ENCODE data around the gene ELOVL6. TPM values are rescaled to one million over a fixed set of nuclear protein-coding genes. Genes with fewer than 3 reads are reported as not detected.

The ELOVL6 gene
- total and polyA plus RNA-seq, 4 donors, result 19.5 to 38.8 (median 37.5) TPM

GRCh38 chr4:110019153-110019552 is 179.3 kb downstream of the ELOVL6 start:
- WGBS, result 94% methylated on average over 3 of the region's 3 CpGs
- Histone ChIP-seq H3K4me1 (ENCODE audit: control insufficient read depth in 4 of 4, insufficient read depth in 4 of 4, low read length in 3 of 4) (no peaks in the 10 kb centered on the region), H3K27me3 (ENCODE audit: control insufficient read depth in 4 of 4, insufficient read depth in 4 of 4, low read length in 3 of 4) (no peaks in the 10 kb centered on the region), H3K9ac (ENCODE audit: low read depth in 1 of 2, low read length in 2 of 2) (no peak overlapping the region), H3K9me3 (ENCODE audit: control insufficient read depth in 4 of 4, low read length in 3 of 4) (no peaks in the 10 kb centered on the region), H3K27ac (ENCODE audit: low read depth in 1 of 2, low read length in 2 of 2) (no peak overlapping the region), H3K36me3 (ENCODE audit: control insufficient read depth in 4 of 4, insufficient read depth in 3 of 4, low read depth in 1 of 4, low read length in 3 of 4) (no peaks in the 10 kb centered on the region), H3K4me3 (ENCODE audit: low read depth in 1 of 3, low read length in 3 of 3) (no peak overlapping the region)
- TF ChIP-seq SP1 (IDR thresholded peaks at IDR 0.05), result no peak
- TF ChIP-seq EGR1 (IDR thresholded peaks at IDR 0.05; ENCODE audit: low read depth in 2 of 2), result no peak
- TF ChIP-seq GABPA (IDR thresholded peaks at IDR 0.05 in 1 of 2, conservative IDR thresholded peaks at IDR 0.05 in 1 of 2), result no peak
- no peak for TF ChIP-seq JUND (IDR thresholded peaks at IDR 0.05)
- no peak for DNase-seq (ENCODE audit: low spot score)

- Histone ChIP-seq H3K27me3 (ENCODE audit: control insufficient read depth in 4 of 4, insufficient read depth in 4 of 4, low read length in 3 of 4) (no peaks in the 10 kb centered on the region), H3K4me1 (ENCODE audit: control insufficient read depth in 4 of 4, insufficient read depth in 4 of 4, low read length in 3 of 4) (peaks cover 5 to 6% (median 6%) of the 10 kb centered on the region in 4 donors), H3K9me3 (ENCODE audit: control insufficient read depth in 4 of 4, low read length in 3 of 4) (no peaks in the 10 kb centered on the region), H3K4me3 (ENCODE audit: low read depth in 1 of 3, low read length in 3 of 3) (no peak overlapping the region), H3K27ac (ENCODE audit: low read depth in 1 of 2, low read length in 2 of 2) (no peak overlapping the region), H3K36me3 (ENCODE audit: control insufficient read depth in 4 of 4, insufficient read depth in 3 of 4, low read depth in 1 of 4, low read length in 3 of 4) (no peaks in the 10 kb centered on the region), H3K9ac (ENCODE audit: low read depth in 1 of 2, low read length in 2 of 2) (no peak overlapping the region)
- no peak for TF ChIP-seq TAF1 (conservative IDR thresholded peaks at IDR 0.05)
- TF ChIP-seq ZBTB33 (IDR thresholded peaks at IDR 0.05), result no peak
- no peak for TF ChIP-seq JUND (IDR thresholded peaks at IDR 0.05)
- no peak for TF ChIP-seq FOXA1 (IDR thresholded peaks at IDR 0.05)
- TF ChIP-seq GABPA (IDR thresholded peaks at IDR 0.05 in 1 of 2, conservative IDR thresholded peaks at IDR 0.05 in 1 of 2), result no peak
- TF ChIP-seq NR2F2 (IDR thresholded peaks at IDR 0.05), result no peak
- no peak for TF ChIP-seq HNF4A (conservative IDR thresholded peaks at IDR 0.05)
- TF ChIP-seq YY1 (IDR thresholded peaks at IDR 0.05), result no peak
- TF ChIP-seq FOXA2 (IDR thresholded peaks at IDR 0.05), result no peak
- no peak for TF ChIP-seq CTCF (IDR thresholded peaks at IDR 0.05; ENCODE audit: low read depth, low read length, missing input control)
- no peak for TF ChIP-seq RAD21 (IDR thresholded peaks at IDR 0.05)
- no peak for TF ChIP-seq EGR1 (IDR thresholded peaks at IDR 0.05; ENCODE audit: low read depth in 2 of 2)
- DNase-seq (ENCODE audit: low spot score), result no peak
- 97% methylated on average over 6 of the region's 6 CpGs for WGBS
Measured at GRCh38 chr4:110014233-110014632, 184.2 kb downstream of the ELOVL6 start.

- Histone ChIP-seq H3K27ac (ENCODE audit: low read depth in 1 of 2, low read length in 2 of 2) (no peak overlapping the region), H3K36me3 (ENCODE audit: control insufficient read depth in 4 of 4, insufficient read depth in 3 of 4, low read depth in 1 of 4, low read length in 3 of 4) (no peaks in the 10 kb centered on the region), H3K9ac (ENCODE audit: low read depth in 1 of 2, low read length in 2 of 2) (no peak overlapping the region), H3K27me3 (ENCODE audit: control insufficient read depth in 4 of 4, insufficient read depth in 4 of 4, low read length in 3 of 4) (no peaks in the 10 kb centered on the region), H3K4me3 (ENCODE audit: low read depth in 1 of 3, low read length in 3 of 3) (no peak overlapping the region), H3K4me1 (ENCODE audit: control insufficient read depth in 4 of 4, insufficient read depth in 4 of 4, low read length in 3 of 4) (peaks cover 10 to 16% (median 12%) of the 10 kb centered on the region in 4 donors), H3K9me3 (ENCODE audit: control insufficient read depth in 4 of 4, low read length in 3 of 4) (no peaks in the 10 kb centered on the region)
- TF ChIP-seq REST (IDR thresholded peaks at IDR 0.05), result no peak
- TF ChIP-seq RAD21 (IDR thresholded peaks at IDR 0.05), result no peak
- no peak for TF ChIP-seq YY1 (IDR thresholded peaks at IDR 0.05)
- TF ChIP-seq FOXA2 (IDR thresholded peaks at IDR 0.05), result no peak
- no peak for TF ChIP-seq NR2F2 (IDR thresholded peaks at IDR 0.05)
- TF ChIP-seq ZBTB33 (IDR thresholded peaks at IDR 0.05), result no peak
- no peak for TF ChIP-seq HNF4A (conservative IDR thresholded peaks at IDR 0.05)
- TF ChIP-seq JUND (IDR thresholded peaks at IDR 0.05), result no peak
- no peak for TF ChIP-seq GABPA (IDR thresholded peaks at IDR 0.05 in 1 of 2, conservative IDR thresholded peaks at IDR 0.05 in 1 of 2)
- no peak for TF ChIP-seq MAX (IDR thresholded peaks at IDR 0.05)
- DNase-seq (ENCODE audit: low spot score), result no peak
- 54% methylated on average over 1 of the region's 1 CpG for WGBS
Measured at GRCh38 chr4:110012917-110013316, 185.5 kb downstream of the ELOVL6 start.
